Gastrocnemius medialis (tissue), 4 donors: Measurements from ENCODE around the gene CCDC33.

Experiments used
- POLR2A ChIP-seq, 2 donors: fragments of 450-650 bp; IDR thresholded peaks; one replicate each; pipeline ENCODE4 v1.6.1; 2017; ENCODE audit warnings: antibody characterized with exemption in 2 of 2, mild to moderate bottlenecking in 2 of 2, moderate library complexity in 2 of 2
- TF ChIP-seq, protein P1 (sequence below), 5 experiments: fragments of 450-650 bp in 3 of 5; fragments of 200-600 bp in 2 of 5; sonication (generic) in 2 of 5; IDR thresholded peaks in 4 of 5; conservative IDR thresholded peaks in 1 of 5; 1 replicate in 4 of 5; 2 replicates in 1 of 5; pipeline ENCODE4 v1.5.1; 2016 to 2019; ENCODE audit warnings: antibody characterized with exemption in 5 of 5, mild to moderate bottlenecking in 3 of 5, moderate library complexity in 3 of 5

DNA sequence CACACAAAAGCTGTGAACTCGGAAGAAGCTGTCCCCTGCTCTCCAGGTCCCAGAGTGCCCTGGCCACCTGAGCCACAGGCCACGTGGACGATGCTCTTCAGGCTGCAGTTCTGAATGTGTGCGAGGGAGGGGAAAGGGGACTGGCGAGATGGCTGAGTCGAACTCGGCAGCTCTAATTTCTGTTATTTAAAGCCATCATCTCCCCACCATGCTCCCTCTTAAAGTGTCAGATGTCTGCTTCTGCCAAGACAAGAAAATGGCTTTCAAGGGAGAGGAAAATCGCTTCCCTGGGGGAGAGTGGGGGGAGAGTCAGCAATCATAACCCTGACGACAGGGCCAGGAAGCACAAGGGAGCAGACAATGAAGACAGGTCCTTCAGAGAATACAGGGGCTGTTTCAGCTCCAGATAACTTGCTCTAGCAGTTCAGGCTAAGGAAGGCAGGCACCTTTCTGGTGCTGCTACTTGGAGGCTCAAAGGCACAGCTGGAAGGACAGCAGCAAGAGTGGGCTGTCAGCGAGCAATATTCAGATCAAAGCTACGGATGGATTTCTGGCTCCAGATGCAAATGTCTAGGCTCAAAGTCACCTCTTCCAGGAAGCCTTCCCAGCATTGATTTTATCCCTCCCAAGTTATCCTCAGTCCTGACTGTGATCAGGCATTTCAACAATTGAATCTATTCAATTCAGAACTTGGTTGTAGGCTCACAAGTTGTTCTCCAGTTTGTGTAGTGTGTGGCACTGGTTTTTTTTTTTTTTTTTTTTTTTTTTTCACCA lies 15.5 kb upstream of the CCDC33 start:
- TF ChIP-seq, protein P1, sequence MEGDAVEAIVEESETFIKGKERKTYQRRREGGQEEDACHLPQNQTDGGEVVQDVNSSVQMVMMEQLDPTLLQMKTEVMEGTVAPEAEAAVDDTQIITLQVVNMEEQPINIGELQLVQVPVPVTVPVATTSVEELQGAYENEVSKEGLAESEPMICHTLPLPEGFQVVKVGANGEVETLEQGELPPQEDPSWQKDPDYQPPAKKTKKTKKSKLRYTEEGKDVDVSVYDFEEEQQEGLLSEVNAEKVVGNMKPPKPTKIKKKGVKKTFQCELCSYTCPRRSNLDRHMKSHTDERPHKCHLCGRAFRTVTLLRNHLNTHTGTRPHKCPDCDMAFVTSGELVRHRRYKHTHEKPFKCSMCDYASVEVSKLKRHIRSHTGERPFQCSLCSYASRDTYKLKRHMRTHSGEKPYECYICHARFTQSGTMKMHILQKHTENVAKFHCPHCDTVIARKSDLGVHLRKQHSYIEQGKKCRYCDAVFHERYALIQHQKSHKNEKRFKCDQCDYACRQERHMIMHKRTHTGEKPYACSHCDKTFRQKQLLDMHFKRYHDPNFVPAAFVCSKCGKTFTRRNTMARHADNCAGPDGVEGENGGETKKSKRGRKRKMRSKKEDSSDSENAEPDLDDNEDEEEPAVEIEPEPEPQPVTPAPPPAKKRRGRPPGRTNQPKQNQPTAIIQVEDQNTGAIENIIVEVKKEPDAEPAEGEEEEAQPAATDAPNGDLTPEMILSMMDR (IDR thresholded peaks at IDR 0.05 in 4 of 5, conservative IDR thresholded peaks at IDR 0.05 in 1 of 5) = no peak
- TF ChIP-seq POLR2A (IDR thresholded peaks at IDR 0.05) = no peak
